Measurements from ENCODE around the gene STK39.
A peak's percentile ranks its signal among the peaks of the same experiment; 100 is the strongest.

Gene STK39

DNA sequence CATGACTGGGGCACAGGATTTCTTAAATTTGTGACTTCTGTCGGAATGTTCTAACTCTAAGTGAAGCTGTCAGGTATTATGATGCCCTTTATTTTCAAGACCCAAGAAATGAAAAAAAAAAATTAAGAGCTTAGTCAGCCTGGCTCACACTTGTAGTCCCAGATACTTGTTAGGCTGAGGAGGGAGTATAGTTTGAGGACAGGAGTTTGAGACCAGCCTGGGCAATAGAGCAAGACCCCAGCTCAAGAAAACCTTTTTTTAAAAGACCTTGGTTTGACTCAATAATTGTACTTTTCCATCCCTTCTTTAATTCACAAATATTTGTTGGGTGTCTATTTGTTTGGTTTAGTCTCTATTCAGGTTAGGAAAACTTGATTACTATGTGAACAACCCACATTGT, 310.0 kb downstream of the STK39 start:
- DNase-seq: no peak
- intact Hi-C loops (cut with DNase I): no loop called here

DNA sequence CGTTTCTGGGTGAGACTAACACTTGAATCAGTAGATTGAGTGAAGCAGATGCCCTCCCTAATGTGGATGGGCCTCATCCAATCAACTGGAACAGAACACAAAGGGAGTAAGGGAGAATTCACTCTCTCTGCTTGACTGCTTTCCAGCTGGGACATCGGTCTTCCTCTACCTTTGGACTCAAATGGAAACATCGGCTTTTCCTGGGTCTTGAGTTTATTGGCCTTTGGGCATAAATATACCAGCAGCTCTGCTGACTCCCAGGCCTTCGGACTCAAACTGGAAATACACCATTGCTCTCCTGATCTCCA, 311.6 kb downstream of the STK39 start:
- intact Hi-C loops (cut with DNase I): no loop called here

DNA sequence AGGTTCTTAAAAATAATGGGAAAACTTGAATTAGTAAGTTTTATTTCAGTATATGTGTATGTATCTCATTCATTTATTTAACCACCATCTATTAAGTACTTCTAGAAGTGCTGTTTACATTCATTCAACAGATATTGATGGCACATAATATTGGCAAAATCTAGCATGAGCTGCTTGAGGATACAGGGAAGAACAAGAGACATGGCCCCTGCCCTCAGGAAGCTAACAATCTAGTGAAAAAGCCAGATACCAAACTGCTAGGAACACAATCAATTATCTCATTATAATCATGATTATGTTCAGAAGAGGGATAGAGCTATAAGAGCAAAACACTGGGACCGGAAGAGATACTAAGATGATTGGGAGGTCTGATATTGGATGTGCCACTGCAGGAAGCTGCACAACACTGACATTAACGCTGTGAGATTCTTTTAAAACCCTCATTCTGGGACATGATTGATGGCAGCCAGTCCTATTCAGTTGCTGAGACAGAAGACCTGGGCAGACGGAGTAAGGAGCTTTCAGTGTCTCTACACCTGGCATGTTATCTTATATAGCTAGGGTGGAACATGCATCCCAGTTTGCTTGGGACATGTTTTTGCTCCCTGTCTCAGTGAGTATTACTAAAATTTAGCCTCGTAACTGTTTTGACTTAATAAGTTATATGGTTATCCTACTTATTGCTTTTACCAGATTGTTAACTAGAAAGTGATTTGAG, 314.1 kb downstream of the STK39 start:
- intact Hi-C loops (cut with DNase I): no loop called here
- DNase-seq: no peak

More for the DNA sequence above, 311.6 kb downstream of the STK39 start:
- no peak for DNase-seq

DNA sequence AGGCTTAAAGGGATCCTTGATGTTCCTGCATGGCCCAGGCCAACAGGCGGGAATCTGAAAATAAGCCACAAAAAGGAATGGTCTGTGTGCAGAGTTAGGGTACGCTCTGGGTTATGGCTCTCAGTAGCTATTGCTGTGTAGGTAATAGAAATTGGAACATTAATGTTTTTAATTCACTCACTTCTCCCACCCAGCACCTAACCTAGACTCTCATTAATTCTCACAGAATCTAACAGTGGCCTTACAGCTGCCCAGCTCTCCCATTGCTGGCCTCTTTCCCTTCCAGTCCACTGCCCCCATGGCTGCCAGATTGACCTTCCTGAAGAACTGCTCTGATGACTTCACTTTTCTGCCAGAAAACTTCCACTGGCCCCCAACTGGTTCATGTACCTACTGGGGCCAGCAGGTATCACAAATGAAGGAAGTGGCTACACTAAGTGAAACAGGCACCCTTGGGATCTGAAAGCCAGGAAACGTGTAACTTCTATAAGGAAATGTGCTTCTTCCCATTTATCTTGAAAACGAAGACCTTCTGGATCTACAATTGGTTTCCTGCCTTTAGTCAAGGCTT, 315.2 kb downstream of the STK39 start:
- DNase-seq: no peak
- intact Hi-C loops (cut with DNase I): no loop called here

DNA sequence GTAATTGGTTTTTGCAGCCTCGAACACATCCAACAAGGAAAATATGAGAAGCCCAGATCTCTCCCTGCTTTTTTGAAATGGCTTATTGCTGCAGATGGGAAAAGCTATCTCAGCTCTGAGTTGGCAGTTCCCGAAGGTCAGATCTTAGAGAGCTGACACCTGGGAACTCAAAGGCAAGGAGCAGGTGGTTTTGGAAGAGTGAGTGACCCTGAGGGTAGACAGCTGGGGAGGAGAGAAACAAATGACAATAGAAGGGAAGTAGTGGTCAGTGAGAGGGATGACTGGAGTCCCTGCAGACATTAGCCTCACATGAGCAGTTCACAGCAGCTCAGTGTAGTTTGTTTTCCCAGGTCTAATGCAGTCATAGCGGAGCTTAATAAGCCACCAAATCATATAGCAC, 317.9 kb downstream of the STK39 start:
- intact Hi-C loops (cut with DNase I): no loop called here
- no peak for DNase-seq

DNA sequence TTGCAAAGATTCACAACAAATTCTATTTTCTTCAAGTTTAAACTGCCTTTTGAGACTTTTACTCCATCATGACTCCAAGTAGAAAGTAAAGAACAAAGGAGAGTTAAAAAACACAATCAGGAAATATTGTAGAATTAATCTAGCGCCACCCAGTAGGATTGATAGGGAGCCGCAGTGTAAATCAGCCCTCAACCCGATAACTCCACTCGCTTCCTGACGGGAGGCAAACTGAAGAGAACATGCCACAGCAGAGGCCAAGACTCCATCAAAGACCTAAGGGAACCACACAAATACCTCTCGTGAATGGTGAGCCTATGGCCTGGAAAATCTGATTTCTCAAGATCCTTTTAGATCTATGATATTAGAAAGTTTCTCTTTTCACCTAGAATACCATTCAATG, 319.0 kb downstream of the STK39 start:
- intact Hi-C loops (cut with DNase I): no loop called here
- DNase-seq: no peak

DNA sequence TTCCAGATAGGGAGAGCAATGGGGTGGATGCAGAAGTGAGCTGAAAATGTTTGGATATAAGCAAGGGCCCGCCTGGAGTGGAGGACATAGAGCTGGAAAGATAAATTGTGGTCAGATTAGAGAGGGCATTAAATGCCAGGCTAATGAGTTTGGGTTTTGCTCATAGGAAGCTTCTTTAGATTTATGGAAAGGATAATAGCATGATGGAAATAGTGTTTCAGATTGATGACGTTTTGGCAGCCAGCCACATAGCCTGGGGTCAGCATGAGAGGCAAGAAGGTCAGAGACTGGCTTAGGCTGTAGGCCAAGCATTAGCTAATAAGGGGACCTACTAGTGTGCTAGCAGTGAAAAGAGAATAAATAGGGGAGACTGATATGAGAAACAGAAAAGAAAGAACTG, 321.6 kb downstream of the STK39 start:
- intact Hi-C loops (cut with DNase I): no loop called here
- DNase-seq: no peak

DNA sequence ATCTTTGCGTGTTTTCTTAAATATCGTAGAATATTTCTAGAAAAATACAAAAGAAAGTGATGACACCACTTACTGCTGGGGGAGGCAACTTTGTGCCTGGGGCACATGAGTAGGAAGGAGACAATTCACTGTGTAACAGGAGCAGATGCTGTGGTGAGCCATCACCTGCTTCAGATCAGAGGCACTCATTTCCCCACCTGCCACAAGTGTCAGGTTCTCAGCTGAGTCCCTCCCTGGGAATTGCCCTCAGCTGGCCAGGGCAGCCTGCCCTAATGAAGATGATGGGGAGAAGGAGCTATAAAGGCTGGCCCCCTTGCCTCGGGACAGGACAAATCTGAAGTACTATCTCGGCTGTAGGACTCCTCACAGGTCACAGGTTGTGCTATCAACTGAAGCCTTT, 322.8 kb downstream of the STK39 start:
- DNase-seq: peak in 4 of 42 donors; percentile 9 to 27 (median 13)
- intact Hi-C loops (cut with DNase I): no loop called here

DNA sequence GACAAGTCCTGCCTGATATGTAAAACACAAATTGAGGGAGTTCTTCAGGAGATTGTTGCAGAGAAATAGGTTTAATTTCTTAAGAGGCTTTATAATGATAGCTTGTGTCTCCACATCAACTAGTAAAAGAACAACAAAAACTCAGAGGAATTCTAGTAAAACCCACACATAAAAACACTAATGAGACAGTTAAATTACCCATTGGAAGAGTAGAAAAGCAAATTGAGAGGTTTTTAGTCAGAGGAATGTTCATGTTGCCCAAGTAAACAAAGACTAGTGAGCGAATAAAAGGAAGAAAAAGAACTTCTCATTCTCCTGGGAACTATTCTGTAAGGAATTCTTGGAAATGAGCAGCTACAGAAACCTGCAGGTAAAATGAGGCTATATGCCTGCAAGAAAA, 330.6 kb downstream of the STK39 start:
- no peak for DNase-seq
- intact Hi-C loops (cut with DNase I): no loop called here

DNA sequence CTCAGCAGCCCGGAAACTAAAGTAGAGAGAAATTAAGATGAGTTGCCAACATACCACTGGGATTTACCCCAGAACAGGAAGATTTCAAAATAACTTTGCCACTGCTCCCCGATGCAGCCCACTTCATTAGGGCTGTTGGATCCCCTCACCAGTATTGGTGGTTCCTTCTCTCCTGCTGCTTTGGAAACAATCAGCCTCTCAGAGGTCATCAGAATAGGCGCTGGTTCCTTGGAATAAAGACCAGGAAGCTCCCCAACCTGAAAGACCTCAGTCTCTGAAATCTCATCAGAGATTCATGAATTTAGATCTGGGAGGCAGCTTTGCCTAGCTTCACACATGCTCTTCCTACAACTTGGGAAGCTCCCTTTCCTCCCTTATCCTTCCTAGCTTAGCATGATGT, 332.4 kb downstream of the STK39 start:
- no peak for DNase-seq
- intact Hi-C loops (cut with DNase I): no loop called here

DNA sequence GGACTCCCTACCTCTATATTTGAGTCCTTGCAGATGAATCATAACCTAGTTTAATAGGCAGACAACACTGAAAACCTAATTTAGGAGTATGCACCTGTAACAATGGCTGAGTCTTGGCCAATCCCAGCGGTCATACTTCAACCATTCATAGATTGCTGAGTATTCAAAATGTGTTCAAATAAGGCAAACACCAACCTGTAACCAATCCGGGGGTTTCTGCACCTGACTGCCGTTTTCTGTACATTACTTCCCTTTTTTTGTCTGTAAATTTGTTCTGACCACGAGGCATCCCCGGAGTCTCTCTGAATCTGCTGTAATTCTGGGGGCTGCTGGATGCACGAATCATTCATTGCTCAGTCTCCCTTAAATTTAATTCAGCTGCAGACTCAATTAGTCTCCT, 338.6 kb downstream of the STK39 start:
- intact Hi-C loops (cut with DNase I): no loop called here
- no peak for DNase-seq

DNA sequence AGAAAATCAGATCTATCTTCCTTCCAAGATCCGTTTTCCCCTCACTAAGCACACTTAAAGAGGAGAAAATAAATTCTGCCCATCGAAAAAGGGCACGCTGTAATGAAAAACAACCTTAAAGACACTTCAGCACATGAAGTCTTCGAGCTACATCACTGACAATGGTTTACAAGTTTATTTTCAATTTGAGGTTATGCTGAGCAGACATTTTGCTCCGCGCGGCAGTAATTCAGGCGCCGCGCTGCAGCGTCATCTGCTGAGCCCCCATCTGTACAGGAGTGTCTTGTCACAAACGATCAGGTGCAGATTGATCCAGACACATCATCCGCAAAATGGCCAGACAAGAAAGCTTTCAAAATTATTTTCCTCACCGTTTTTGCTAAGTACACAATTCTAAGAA, 341.7 kb downstream of the STK39 start:
- intact Hi-C loops (cut with DNase I): no loop called here
- DNase-seq: no peak
